Suprapubic skin (tissue), 4 donors: ENCODE measurements around the gene PDGFB.

Experiments
- EP300 ChIP-seq: sonication (generic); formaldehyde crosslinking; IDR thresholded peaks from one replicate; pipeline ENCODE4 v1.6.1; 2017; ENCODE audit warnings: antibody characterized with exemption
- POLR2A ChIP-seq, 2 donors: fragments of 450-650 bp; IDR thresholded peaks; one replicate each; pipeline ENCODE4 v1.6.1; 2017; ENCODE audit warnings: antibody characterized with exemption in 2 of 2, mild to moderate bottlenecking in 2 of 2, moderate library complexity in 2 of 2
- POLR2AphosphoS5 ChIP-seq, 3 donors: sonication (generic); formaldehyde crosslinking; IDR thresholded peaks; one replicate each; pipeline ENCODE4 v1.6.1; 2017; ENCODE audit warnings: antibody characterized with exemption in 3 of 3
- TF ChIP-seq, protein P1 (sequence below), 2 donors: fragments of 200-600 bp in 1 of 2; fragments of 450-650 bp in 1 of 2; sonication (generic) in 1 of 2; IDR thresholded peaks; one replicate each; pipeline ENCODE4 v1.5.1; 2016 to 2019; ENCODE audit warnings: antibody characterized with exemption in 2 of 2, mild to moderate bottlenecking in 1 of 2, moderate library complexity in 1 of 2

DNA sequence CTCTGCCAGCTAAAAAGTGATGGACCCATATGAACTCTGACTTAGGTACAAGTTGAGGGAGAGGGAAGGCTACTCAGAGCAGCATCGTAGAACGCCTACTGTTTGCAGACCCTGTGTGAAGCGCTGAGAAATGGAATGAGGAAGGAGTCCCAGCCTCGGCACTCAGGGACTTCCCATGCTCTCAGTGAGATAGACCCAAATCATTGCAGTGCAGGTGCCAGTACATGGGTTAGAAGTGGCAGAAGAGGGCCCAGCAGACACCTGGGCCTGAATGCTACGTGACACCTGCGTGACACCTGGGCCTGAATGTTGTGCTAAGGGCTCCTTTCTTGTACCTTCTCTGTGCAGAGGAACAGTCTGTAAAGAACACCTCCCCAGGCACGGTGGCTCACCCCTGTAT is 2.6 kb upstream of the PDGFB start:
- TF ChIP-seq, protein P1, sequence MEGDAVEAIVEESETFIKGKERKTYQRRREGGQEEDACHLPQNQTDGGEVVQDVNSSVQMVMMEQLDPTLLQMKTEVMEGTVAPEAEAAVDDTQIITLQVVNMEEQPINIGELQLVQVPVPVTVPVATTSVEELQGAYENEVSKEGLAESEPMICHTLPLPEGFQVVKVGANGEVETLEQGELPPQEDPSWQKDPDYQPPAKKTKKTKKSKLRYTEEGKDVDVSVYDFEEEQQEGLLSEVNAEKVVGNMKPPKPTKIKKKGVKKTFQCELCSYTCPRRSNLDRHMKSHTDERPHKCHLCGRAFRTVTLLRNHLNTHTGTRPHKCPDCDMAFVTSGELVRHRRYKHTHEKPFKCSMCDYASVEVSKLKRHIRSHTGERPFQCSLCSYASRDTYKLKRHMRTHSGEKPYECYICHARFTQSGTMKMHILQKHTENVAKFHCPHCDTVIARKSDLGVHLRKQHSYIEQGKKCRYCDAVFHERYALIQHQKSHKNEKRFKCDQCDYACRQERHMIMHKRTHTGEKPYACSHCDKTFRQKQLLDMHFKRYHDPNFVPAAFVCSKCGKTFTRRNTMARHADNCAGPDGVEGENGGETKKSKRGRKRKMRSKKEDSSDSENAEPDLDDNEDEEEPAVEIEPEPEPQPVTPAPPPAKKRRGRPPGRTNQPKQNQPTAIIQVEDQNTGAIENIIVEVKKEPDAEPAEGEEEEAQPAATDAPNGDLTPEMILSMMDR (IDR thresholded peaks at IDR 0.05), result no peak
- no peak for TF ChIP-seq EP300
- TF ChIP-seq POLR2AphosphoS5 (IDR thresholded peaks at IDR 0.05), result no peak
- no peak for TF ChIP-seq POLR2A (IDR thresholded peaks at IDR 0.05)
